ENCODE data around the gene SLC17A7.

DNA sequence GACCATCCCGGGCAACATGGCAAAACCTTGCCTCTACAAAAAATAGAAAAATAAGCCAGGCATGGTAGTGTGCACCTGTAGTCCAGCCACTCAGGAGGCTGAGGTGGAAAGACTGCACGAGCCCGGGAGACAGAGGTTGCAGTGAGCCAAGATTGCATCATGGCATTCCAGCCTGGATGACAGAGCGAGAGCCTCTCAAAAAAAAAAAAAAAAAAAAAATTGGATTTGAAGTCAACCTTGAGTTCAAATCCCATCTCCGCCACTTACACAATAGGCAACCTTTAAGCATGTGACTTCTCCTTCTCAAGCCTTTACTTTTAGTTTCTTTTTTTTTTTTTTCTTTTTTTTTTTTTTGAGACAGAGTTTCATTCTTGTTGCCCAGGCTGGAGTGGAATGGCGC, 41.3 kb downstream of the SLC17A7 start:
- TF ChIP-seq CTCF (IDR thresholded peaks at IDR 0.05; ENCODE audit: low read depth, low read length, poor library complexity, severe bottlenecking) (no peak), EZH2phosphoT487 (IDR thresholded peaks at IDR 0.05; ENCODE audit: borderline replicate concordance, low read length) (no peak)
